Ureter (tissue), 1 donor: Measurements from ENCODE around the gene INSRR. TPM values are rescaled to one million over a fixed set of nuclear protein-coding genes. Genes with fewer than 3 reads are reported as not detected.

Source experiments
- DNase-seq: peaks from one replicate; pipeline ENCODE4 v3.0.0-alpha.2; 2020; ENCODE audit warnings: low spot score
- total RNA-seq: library from RNA; stranded (reverse); gene quantifications from one replicate; pipeline ENCODE4 v1.2.4, GENCODE V29; 2023
- donor health status: DM: yes; HTN: yes; CAD: no.

INSRR gene
- total RNA-seq, 1 donor from 2014 or later, result 0.13 TPM

DNA sequence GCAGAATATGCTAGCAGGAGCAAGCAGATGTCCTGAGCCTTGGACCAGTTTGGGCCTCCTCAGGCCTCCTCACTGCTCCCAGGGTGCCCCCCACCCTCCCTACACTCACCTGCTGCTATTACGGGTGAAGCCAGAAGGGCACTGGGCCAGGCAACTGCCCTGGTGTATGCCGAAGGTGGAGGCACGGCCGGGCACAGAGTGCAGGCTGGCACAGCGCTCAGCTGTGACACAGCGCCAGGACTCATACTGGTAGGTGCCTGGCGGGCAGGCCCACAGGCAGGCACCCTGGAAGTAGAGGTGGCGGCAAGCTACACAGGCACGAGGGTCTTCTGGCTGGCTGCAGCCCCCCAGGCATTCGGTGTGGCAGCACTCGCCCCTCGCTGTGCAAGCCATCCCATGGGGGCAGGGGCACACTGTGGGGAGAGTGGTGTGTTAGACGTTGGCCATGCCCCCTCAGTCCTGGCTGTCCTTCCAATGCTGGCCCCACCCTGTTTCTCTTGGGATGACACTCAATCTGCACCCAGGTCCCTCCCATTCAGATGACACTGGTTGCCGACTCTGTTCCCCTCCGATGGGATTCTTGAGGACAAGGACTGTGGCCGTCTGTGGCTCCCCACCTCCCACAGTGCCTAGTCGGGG is 7.0 kb downstream of the INSRR start:
- DNase-seq, result no peak

DNA sequence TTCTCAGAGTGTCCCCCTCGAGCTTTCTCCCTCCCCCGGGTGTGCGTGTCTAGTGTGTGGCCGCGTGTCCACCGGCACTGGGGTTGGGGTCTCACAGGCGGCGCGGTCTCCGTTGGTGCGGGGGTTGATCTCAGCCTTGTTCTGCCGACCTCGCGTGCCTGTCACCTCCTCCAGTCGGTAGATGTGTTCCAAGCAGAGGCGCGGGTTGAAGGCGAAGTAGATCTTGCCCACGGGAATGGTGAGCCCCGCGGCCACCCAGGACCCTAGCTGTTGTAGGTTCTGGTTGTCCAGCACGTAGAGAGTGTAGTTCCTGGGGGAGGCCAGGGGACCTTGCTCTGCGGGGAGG is 9.8 kb downstream of the INSRR start:
- DNase-seq, result no peak

DNA sequence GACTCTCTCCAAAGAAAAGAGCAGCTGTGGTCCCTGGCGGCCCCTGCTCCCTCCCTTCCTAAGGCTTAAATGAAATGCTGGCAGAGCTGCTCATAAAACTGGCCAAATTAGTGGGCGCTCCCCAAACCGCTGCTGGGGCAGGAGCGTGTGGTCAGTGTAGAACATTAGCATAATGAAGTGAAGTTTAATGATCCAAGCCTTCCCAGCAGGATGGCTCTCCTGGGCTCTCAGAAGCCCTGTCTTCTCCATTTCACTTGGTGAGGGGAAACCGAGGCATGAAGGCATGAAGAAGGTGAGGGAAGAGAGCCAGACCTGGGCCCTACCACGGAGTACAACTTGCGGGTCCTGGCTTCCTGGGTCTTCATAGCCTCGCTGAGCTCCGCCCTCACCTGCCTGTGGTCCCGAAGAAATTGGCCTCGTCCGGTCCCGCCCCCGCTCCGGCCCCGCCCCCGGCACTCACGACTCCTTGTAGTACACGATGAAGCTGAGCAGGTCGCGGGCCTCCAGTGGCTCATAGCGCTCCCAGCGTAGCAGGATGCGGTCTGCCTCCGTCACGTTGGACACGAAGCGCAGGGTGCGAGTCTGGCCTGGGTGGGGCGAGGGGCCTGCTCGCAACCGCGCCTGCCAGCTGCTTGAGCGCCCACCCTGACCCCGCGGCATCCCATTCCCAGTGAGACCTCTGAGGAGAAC is 10.3 kb downstream of the INSRR start:
- peak; percentile 62 for DNase-seq

DNA sequence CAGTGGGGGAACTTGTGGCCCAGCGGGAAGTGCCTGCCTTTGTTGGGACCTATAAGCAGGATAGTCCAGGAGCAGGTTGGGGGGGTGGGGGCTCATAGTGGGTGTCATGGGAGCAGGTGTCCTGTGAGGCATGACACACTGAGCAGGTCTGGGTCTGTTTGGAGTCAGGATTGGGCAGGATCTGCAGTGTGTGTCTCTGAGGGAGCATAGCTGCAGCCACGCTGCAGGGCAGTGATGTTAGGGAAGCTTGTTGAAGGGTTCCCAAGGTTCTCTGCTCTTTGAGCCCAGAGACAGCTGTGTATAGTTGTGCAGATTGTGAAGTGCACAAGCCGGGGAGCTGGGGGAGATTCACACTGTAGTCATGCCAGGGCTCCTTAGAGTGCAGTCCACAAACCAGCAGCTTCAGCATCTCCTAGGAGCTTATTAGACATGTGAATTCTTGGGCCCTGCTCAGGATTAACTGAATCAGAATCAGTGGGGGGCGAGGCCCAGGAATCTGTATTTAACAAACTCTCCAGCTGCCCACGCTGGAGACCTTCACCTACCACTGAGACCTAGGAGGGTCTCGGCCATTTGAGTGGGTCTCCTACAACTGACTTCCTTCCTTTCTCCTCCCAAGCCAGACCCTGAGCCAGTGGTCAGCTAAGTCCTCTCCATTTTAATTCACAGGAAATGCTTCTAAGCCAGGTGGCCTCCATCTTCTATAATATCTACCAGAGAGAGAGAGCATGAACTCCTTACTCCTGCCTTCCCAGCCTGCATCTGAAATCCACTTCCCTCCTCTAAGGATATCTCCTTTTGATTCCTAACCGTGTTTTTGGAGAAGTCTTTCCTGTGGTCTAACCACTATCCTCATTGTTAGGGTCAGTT is 11.1 kb downstream of the INSRR start:
- DNase-seq, result no peak

DNA sequence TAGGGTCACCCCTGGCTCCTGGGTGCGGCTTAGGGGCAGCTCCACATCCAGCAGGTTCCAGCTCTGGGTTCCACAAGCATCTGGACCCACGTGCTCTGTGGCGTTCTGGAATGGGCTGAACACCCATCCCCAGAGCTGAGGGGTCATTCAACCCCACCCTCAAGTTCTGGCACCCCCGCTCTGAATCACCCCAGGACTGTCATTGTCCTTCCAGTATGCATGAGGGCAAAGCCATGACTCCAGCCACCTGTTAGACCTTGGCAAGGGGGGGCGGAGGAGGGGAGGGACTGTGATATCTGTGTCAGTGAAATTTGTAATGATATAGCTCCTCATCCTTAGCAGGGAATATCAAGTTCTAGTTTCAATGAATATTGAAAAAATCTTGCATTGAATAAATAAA is 12.3 kb downstream of the INSRR start:
- no peak for DNase-seq

DNA sequence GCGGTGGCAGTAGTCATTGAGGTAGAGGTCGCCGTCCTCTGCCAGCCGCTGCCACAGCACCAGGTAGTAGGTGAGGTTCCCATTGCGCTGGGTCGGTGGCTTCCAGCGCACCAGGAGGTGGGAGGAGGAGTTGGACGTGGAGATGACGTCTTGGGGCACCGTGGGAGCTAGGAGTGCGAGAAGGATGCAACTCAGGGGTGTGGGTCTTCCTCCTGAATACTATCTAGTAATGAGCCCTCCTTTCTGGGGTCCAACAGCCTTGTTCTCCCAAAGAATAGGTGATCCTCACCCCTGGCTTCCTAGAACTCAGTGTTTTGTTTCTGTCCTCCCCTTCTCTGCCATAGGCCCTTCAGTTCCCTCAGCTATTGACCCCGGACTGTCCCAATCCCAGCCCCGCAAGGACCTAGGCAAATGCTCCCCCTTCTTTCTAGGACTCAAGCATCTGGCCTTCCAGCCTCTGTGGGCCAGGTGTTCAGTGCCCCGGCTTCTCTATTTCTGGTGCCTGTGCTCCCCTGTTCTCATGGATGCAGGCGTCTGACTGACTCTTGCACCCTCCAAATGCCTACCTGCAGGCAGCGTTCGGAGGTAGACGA is 12.9 kb downstream of the INSRR start:
- DNase-seq, result no peak

DNA sequence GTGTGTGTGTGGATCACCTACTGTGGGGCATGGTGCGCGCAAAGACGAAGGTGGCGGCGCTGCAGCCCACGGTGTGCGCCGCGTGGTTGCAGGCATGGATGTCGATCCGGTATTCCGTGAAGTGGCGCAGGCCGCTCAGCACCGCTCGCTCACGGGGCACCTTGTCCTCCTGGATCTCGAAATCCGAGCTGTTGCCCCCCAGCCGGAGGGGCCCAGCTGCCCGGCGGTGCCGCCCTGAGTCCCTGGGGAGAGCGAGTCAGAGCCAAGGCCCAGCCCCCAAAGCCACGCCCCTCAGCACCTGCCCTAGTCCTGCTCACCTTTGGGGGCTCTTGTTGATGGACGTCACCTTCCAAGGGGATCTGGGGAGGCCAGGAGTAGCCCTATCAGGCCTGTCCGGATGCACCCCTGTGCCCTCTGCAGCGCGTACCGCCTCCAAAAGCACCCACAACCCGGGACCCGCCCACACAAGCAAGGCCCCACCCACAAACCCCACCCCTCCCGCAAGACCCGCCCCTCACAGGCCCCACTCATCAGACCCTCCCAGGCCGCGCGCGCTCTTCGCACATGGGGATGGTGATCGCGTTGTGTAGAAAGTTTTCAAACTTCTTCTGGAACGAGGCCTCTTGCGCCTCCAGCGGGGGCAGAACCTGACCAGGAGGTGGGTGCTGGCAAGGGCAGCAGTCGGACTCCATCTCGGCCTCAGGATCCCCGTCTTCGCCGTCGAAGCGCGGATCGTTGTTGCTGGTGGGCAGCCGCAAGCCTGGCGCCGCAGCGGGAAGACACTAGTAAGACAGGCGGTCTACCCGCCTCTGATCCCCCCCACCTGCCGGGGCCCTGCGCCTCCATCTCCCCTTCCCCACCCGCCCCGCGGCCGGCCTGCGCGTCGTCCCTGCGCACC is 13.6 kb downstream of the INSRR start:
- no peak for DNase-seq

DNA sequence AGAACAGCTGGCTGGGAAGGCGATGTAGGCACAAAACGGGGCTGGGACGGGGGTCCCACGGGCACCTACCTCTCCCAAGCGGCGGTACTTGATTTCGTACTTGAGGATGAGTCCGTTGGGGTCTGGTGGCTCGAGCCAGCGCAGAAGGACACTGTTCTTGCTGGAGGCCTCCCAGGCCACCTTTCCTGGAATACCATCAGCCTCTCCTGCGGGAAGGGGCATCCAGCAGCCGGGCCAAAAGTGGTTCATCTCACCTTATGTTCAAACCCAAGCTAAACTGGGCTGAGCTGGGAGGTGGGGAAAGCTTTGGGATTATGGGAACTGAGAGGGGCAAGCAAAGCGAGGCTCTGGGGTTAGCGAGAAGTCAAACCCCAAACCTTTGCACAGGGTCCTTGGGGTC is 14.3 kb downstream of the INSRR start:
- DNase-seq, result no peak

DNA sequence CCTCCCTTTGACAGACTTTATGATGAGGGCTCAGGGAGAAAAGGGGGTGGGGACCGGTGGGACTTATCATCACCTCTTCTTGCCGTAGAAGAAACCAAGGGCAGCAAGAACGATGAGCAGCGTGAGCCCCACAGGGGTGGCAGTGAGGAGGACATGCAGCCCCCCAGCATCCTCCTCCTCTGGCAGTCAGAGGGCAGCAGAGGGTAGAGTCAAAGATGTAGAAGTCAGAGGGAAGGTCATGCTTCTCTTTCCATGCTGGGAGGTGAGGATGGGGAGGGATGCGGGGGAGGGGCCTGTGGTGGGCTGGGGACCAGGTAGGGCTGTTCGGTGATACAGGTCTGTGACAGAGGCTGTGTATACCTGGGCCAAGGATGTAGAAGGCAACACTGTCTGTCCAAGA is 14.8 kb downstream of the INSRR start:
- no peak for DNase-seq

DNA sequence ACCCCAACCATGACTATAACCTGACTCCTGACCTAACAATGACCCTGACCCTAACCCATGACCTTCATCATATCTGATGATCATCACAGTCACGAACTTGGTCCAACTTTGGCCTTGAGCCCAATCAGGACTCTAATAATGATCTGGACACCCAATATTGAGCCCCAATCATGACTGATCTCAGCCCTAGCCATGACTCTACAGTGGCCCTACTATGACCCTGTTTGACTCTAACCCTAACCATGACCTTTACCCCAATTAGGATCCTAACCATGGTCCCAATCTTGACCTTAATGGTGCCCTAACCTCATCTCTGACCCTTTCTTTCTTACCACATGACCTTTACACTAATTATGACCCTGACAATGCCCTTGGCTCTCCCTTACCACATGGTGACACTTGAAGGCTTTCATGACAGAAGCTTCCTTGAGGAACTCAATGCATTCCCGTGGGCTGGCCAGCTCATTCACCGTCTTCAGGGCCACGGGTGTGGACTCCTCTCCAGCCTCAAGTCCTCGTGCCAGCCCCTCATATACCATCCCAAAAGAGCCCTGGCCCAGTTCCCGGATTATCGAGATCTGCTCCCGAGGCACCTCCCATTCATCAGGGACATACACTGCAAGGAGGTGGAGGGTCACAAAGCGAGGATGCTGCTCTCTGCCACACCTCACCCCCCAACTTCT is 16.2 kb downstream of the INSRR start:
- DNase-seq, result no peak

DNA sequence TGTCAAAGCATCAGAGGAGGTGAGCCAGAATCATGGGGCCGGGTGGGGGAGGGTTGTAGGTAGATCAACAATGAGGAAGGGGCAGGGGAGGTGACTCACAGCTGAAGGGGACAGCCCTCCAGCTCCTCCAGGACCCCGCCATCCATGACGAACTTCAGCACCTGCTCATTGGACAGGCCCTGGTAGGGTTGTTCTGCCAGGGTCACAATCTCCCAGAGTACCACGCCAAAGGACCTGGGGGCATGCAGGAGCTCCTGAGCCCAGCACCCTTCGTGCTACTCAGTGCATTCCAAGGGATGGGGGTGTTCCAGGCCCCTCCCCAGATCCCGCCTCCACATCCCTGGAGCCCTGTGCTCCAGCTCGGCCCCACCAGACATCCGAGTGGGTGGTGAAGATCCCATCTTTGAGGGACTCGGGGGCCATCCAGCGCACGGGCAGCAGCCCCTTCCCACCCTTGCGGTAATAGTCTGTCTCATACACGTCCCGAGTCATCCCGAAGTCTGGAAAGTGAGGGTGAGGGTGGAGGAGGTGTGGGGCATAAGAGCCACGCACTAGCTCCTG is 17.5 kb downstream of the INSRR start:
- no peak for DNase-seq

DNA sequence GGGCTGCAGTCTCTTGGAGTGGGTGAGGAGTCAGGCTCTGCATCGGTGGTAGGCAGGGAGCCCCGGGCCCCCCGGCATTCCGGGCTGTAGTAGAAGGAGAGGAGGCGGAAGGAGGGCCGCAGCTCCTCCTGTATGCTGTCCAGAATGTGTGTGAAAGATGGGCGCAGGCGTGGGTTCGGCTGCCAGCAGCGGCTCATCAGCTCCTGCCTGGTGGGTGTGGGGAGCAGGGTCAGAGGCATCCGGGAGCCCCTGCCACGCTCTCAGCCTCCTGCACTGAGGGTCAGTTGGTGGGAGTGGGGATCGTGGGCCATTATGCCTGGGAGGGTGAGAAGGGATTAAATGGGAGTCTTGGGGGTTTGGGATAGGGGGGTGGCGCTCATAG is 18.0 kb downstream of the INSRR start:
- DNase-seq, result no peak

DNA sequence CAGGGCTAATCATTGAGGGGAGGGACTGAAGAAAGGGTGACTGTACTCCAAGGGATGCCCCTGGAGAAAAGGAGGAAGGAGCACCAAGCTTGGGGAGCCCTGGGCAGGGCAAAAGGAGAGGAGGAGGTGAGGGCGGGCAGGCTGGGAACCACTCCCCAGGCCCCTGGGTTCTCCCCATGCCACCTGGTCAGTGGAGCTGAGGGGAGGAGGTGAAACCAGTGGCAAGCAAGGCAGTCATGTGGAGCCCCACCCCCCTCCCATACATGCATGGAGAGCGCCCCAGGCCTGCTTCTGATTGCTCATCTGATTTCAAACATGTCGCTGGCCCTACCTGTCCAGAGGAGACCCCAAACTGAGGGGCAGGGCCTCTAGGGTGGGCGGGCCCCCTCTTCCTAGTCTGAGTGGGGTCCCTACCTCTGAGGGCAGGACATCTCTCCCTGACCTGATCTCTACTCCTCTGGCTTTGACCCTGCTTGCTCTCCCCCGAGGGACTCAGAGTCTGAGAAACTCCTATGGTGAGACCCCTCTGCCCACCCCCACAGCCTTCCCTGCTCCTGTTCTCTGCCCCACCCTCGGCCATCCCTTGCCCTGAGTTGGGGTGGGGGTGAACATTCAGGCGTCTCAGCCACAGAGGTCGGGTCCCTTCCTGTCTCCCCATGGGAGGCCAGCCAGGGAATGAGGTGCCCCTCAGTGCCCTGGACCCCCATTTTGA is 18.6 kb downstream of the INSRR start:
- no peak for DNase-seq

DNA sequence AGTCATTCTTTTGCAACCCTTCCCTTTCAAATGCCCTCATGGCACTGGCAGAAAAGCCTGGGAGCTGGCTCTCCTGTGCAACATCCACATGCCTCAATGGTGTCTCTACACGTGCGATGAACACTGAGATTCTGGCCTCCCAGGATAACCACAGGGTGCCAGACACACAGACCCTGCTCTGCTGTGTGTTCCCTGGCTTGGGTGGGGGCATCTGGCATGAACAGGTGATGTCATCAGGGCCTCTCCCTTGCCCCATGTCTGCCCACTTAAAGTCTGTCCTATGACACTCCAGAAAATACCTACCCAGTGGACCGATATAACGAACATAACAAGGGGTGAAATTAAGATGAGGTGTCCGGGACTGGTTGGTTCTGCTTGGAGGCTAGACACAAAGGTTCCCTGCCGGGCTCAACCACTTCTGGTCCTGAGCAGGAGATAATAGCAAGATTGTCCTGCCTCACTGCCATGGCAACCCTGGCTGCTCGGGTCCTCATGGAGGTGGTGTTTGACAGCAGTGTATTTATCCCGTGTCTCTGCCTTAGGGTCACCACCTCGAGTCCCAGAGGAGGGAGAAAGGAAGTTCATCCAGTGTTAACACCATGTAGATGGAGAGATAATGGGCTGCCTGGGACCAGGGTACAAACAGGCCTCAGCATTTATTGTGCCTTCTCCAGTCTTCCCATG is 19.3 kb downstream of the INSRR start:
- DNase-seq, result no peak

DNA sequence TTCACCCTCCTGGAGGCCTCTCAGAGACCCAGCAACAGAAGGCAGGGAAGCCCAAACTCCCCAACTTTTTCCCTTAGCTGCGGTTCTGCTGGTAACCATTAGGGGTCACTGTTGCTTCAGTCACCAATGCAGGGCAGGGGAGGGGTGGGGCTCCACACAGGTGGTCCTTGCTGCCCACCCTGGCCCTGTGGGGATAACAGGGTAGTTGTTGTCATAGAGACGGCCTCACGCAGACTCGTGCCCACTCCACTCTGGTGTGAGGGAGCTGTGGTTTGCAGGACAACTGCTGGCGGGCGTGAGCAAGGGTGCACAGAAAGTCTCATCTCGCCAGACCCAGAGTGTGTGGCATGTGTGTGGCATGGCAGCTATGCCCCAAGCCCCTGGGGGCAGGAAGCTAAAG is 19.9 kb downstream of the INSRR start:
- DNase-seq, result no peak

DNA sequence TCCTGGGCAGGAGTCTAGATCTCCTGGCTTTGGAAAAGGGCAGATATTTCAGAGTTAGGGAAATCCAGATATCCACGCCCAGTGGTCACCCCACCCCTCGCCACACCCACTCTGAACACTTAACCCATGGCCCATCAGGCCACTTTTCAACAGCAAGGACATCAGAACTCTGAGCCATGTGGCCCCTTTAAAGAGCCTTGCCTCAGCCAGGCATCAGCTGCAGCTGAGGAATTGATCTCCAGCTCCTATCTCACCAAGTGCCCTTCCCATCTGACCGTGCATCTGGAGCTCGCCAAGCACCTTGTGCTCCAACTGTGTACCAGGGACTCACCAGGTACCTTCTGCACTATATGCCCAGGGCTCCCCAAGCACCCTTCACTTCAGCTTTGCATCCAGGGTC is 22.0 kb downstream of the INSRR start:
- no peak for DNase-seq

DNA sequence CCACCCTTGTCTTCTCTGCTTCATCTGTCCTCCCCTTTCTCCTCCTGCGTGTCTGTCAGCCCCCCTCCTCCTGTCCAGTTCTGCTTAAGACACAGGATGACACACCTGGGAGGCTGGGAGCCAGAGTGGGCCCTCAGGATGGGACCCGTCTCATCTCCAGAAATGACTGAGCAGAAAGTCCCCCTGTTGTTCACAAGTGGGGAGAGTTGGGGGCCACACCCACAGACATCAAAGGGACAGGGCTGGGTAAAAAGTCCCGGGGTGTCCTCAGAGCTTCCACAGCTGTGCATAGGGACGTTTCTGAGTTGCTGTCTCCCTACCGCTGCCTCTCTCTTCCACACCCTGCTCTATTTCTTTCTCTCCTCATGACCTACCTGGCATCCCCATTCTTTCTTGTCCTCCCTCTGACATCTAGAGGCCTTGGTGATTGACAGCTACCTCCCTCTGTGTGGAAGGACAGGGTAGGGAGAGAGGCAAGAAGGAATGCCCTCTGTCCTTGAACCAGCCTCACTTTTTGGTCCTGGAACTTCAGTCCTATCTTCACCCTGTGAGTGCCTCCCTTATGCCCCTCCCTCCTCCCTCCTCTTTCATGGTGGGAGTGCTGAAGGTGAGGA is 22.8 kb downstream of the INSRR start:
- no peak for DNase-seq

DNA sequence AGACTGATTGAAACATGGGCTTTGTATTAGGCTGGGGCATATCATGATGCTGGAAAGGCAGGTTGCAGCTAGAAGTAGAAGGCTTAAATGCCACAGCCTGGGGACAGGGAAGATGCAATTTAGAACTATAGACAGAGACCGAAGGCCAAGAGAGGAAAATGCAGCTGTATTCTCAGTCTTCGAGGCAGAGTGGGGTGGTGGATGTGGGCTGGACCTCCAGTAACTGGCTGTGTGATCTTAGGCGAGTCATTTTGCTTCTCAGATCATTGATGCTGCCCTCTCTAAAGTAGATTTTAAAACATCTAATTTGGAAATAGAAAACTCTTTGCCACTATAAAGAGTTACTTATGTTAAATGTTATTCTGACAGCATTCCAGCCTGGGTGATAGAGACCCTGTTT is 24.6 kb downstream of the INSRR start:
- no peak for DNase-seq

DNA sequence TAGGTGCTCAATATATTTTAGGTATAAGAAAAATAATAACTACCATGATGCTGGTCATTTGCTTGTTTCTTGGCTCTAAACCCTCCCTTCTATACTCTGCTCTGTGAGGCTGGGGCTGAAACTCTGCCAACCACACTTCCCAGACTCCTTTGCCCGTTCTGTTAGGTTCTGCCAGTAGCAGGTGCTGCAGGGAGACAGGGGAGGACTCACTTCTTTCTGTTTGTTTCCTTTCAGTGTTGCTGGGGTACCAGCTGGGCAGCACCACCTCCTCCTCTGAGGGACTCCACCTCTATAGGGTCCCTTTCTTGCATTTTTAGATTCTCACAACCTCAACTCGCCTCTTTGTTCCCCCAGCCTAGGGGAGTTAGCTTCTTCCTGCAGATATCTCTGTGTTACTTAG is 25.3 kb downstream of the INSRR start:
- DNase-seq, result no peak
